SU-DHL-6 (cell line): Measurements from ENCODE around the gene GSDME.

Source experiments
- EZH2phosphoT487 ChIP-seq: fragments of 200-600 bp; sonication (generic), shearing (Covaris generic); conservative IDR thresholded peaks from 2 replicates; pipeline ENCODE4 v1.6.1; 2018; ENCODE audit warnings: mild to moderate bottlenecking, antibody characterized with exemption, low read length, moderate library complexity, mixed read lengths
- TF ChIP-seq, protein P1 (sequence below): fragments of 200-600 bp; sonication (generic); IDR thresholded peaks from one replicate; pipeline ENCODE4 v1.5.1; 2017; ENCODE audit warnings: antibody characterized with exemption, mild to moderate bottlenecking, low read length, moderate library complexity; ENCODE audit not compliant: insufficient read depth, poor library complexity, severe bottlenecking

DNA sequence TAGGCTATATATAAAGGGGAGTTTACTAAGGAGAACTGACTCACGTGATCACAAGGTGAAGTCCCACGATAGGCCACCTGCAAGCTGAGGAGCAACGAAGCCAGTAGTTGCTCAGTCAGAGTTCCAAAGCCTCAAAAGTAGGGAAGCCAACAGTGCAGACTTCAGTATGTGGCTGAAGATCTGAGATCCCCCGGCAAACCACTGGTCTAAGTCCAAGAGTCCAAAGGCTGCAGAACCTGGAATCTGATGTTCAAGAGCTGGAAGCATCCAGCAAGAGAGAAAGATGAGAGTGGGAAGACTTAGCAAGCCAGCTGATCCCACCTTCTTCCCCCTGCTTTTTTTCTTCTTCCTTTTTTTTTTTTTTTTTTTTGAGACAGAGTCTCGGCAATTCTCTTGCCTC, 27.0 kb upstream of the GSDME start:
- TF ChIP-seq, protein P1, sequence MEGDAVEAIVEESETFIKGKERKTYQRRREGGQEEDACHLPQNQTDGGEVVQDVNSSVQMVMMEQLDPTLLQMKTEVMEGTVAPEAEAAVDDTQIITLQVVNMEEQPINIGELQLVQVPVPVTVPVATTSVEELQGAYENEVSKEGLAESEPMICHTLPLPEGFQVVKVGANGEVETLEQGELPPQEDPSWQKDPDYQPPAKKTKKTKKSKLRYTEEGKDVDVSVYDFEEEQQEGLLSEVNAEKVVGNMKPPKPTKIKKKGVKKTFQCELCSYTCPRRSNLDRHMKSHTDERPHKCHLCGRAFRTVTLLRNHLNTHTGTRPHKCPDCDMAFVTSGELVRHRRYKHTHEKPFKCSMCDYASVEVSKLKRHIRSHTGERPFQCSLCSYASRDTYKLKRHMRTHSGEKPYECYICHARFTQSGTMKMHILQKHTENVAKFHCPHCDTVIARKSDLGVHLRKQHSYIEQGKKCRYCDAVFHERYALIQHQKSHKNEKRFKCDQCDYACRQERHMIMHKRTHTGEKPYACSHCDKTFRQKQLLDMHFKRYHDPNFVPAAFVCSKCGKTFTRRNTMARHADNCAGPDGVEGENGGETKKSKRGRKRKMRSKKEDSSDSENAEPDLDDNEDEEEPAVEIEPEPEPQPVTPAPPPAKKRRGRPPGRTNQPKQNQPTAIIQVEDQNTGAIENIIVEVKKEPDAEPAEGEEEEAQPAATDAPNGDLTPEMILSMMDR, result no peak
- no peak for TF ChIP-seq EZH2phosphoT487
